ENCODE results near the gene EIF3L. TPM values are rescaled to one million over a fixed set of nuclear protein-coding genes. Genes with fewer than 3 reads are reported as not detected.
A peak's percentile ranks its signal among the peaks of the same experiment; 100 is the strongest.

Gene EIF3L
- total RNA-seq, 1 donor from 2014 or later = 732 TPM

GRCh38 chr22:37817705-37818408, 31.4 kb upstream of the EIF3L start:
- H3K4me3 Mint-ChIP-seq (ENCODE audit: unreplicated experiment) = peak overlapping the region; percentile 71
- H3K9me3 Mint-ChIP-seq (ENCODE audit: unreplicated experiment) = no peaks in the 10 kb centered on the region
- peak; percentile 94 for DNase-seq (ENCODE audit: low spot score)
- peaks cover 10% of the 10 kb centered on the region for H3K27me3 Mint-ChIP-seq (ENCODE audit: unreplicated experiment)
- no peak overlapping the region for H3K27ac Mint-ChIP-seq (ENCODE audit: unreplicated experiment)
- TF ChIP-seq CTCF (IDR thresholded peaks at IDR 0.05; ENCODE audit: unreplicated experiment) = peak; percentile 93
- H3K36me3 Mint-ChIP-seq (ENCODE audit: low read depth, unreplicated experiment) = no peaks in the 10 kb centered on the region
- peaks cover 10% of the 10 kb centered on the region for H3K4me1 Mint-ChIP-seq (ENCODE audit: unreplicated experiment)

GRCh38 chr22:37818409-37819104, 30.7 kb upstream of the EIF3L start:
- TF ChIP-seq CTCF (IDR thresholded peaks at IDR 0.05; ENCODE audit: unreplicated experiment) = no peak
- no peaks in the 10 kb centered on the region for H3K36me3 Mint-ChIP-seq (ENCODE audit: low read depth, unreplicated experiment)
- peak; percentile 69 for DNase-seq (ENCODE audit: low spot score)
- H3K4me1 Mint-ChIP-seq (ENCODE audit: unreplicated experiment) = peaks cover 10% of the 10 kb centered on the region
- H3K4me3 Mint-ChIP-seq (ENCODE audit: unreplicated experiment) = no peak overlapping the region
- H3K27ac Mint-ChIP-seq (ENCODE audit: unreplicated experiment) = no peak overlapping the region
- H3K9me3 Mint-ChIP-seq (ENCODE audit: unreplicated experiment) = no peaks in the 10 kb centered on the region
- H3K27me3 Mint-ChIP-seq (ENCODE audit: unreplicated experiment) = peaks cover 7% of the 10 kb centered on the region

- H3K4me3 Mint-ChIP-seq (ENCODE audit: unreplicated experiment) = peak overlapping the region; percentile 79
- peaks cover 9% of the 10 kb centered on the region for H3K27me3 Mint-ChIP-seq (ENCODE audit: unreplicated experiment)
- no peak for TF ChIP-seq CTCF (IDR thresholded peaks at IDR 0.05; ENCODE audit: unreplicated experiment)
- H3K27ac Mint-ChIP-seq (ENCODE audit: unreplicated experiment) = no peak overlapping the region
- H3K36me3 Mint-ChIP-seq (ENCODE audit: low read depth, unreplicated experiment) = no peaks in the 10 kb centered on the region
- DNase-seq (ENCODE audit: low spot score) = no peak
- H3K9me3 Mint-ChIP-seq (ENCODE audit: unreplicated experiment) = no peaks in the 10 kb centered on the region
- H3K4me1 Mint-ChIP-seq (ENCODE audit: unreplicated experiment) = peaks cover 10% of the 10 kb centered on the region
Measured at GRCh38 chr22:37819105-37819433, 30.1 kb upstream of the EIF3L start.

GRCh38 chr22:37820350-37820749, 28.9 kb upstream of the EIF3L start:
- no peaks in the 10 kb centered on the region for H3K9me3 Mint-ChIP-seq (ENCODE audit: unreplicated experiment)
- H3K27me3 Mint-ChIP-seq (ENCODE audit: unreplicated experiment) = peaks cover 11% of the 10 kb centered on the region
- H3K4me1 Mint-ChIP-seq (ENCODE audit: unreplicated experiment) = peaks cover 10% of the 10 kb centered on the region
- DNase-seq (ENCODE audit: low spot score) = no peak
- no peak overlapping the region for H3K27ac Mint-ChIP-seq (ENCODE audit: unreplicated experiment)
- no peak overlapping the region for H3K4me3 Mint-ChIP-seq (ENCODE audit: unreplicated experiment)
- TF ChIP-seq CTCF (IDR thresholded peaks at IDR 0.05; ENCODE audit: unreplicated experiment) = no peak
- H3K36me3 Mint-ChIP-seq (ENCODE audit: low read depth, unreplicated experiment) = no peaks in the 10 kb centered on the region
